IMR-90 (cell line): ENCODE results near the gene SNRPD2. TPM values are rescaled to one million over a fixed set of nuclear protein-coding genes. Genes with fewer than 3 reads are reported as not detected.
"Not testable (repeated sequence)": the region's sequence is repeated elsewhere in the genome, so short reads cannot be mapped to it uniquely, and the experiment has no call there.

Source experiments
- ATAC-seq: fragments of 200-7000 bp; cut with Tn5 transposase; 2 replicates; pipeline ENCODE4 v1.9.1; 2020; ENCODE audit warnings: low read depth, mild to moderate bottlenecking, moderate library complexity
- BruUV-seq: library from RNA; stranded (reverse); fragments of 400-500 nt; replicated peaks from 2 replicates; lab custom pipeline; 2021; lab: Mats Ljungman, UMichigan
- CTCF ChIA-PET: fragments of 300-600 bp; formaldehyde crosslinking; extraction: SDS; loops from one replicate; lab custom pipeline; 2021; ENCODE audit warnings: antibody characterized with exemption; lab: Yijun Ruan, JAX
- POLR2A ChIA-PET: fragments of 300-600 bp; sonication (Branson Sonifier 250); formaldehyde crosslinking; loops from one replicate; lab custom pipeline; 2022; ENCODE audit warnings: antibody characterized with exemption; ENCODE audit not compliant: unreplicated experiment; lab: Charles Lee
- DNase-seq: peaks from one replicate; pipeline ENCODE4 v3.0.0; 2013
- H2AFZ ChIP-seq: replicated peaks from 2 replicates; pipeline ENCODE3; 2013; ENCODE audit warnings: low read length, mild to moderate bottlenecking; ENCODE audit not compliant: poor library complexity
- H2AK5ac ChIP-seq: 2 replicates; pipeline ENCODE4 v1.6.1; 2013; ENCODE audit warnings: low read depth, low read length, inconsistent platforms
- H2AK9ac ChIP-seq: replicated peaks from 2 replicates; pipeline ENCODE3; 2013; ENCODE audit warnings: mild to moderate bottlenecking, low read depth, low read length, moderate library complexity; ENCODE audit not compliant: poor library complexity
- H2BK120ac ChIP-seq: 2 replicates; pipeline ENCODE4 v1.6.1; 2013; ENCODE audit warnings: low read depth, low read length, inconsistent platforms
- H2BK15ac ChIP-seq: 3 replicates; pipeline ENCODE4 v1.6.1; 2013; ENCODE audit warnings: low read depth, low read length, inconsistent platforms
- H2BK20ac ChIP-seq: 2 replicates; pipeline ENCODE4 v1.6.1; 2013; ENCODE audit warnings: low read depth, mild to moderate bottlenecking, inconsistent platforms, low read length, moderate library complexity
- H2BK5ac ChIP-seq: 2 replicates; pipeline ENCODE4 v1.6.1; 2013; ENCODE audit warnings: mild to moderate bottlenecking, low read depth, low read length, inconsistent platforms; ENCODE audit not compliant: poor library complexity, severe bottlenecking
- H3K14ac ChIP-seq: replicated peaks from 2 replicates; pipeline ENCODE4 v1.6.1; 2013; ENCODE audit warnings: low read depth, low read length, inconsistent platforms
- H3K18ac ChIP-seq: 2 replicates; pipeline ENCODE4 v1.6.1; 2013; ENCODE audit warnings: low read depth, low read length, control low read depth
- H3K23ac ChIP-seq: 2 replicates; pipeline ENCODE4 v1.6.1; 2013; ENCODE audit warnings: low read depth, low read length, inconsistent platforms
- H3K27ac ChIP-seq: 2 replicates; pipeline ENCODE4 v1.5.1; 2013; ENCODE audit warnings: mild to moderate bottlenecking, control low read depth, low read length; ENCODE audit not compliant: insufficient read depth
- H3K27me3 ChIP-seq: 2 replicates; pipeline ENCODE4 v1.6.1; 2013; ENCODE audit warnings: low read length; ENCODE audit not compliant: control insufficient read depth, insufficient read depth
- H3K36me3 ChIP-seq: 2 replicates; pipeline ENCODE4 v1.6.1; 2013; ENCODE audit warnings: low read length, mixed read lengths; ENCODE audit not compliant: control insufficient read depth, insufficient read depth
- H3K4ac ChIP-seq: 2 replicates; pipeline ENCODE4 v1.6.1; 2013; ENCODE audit warnings: low read depth, low read length, inconsistent platforms
- H3K4me1 ChIP-seq: 2 replicates; pipeline ENCODE4 v1.6.1; 2013; ENCODE audit warnings: low read length, mixed read lengths; ENCODE audit not compliant: control insufficient read depth, insufficient read depth
- H3K4me2 ChIP-seq: 2 replicates; pipeline ENCODE4 v1.6.1; 2013; ENCODE audit warnings: low read depth, mild to moderate bottlenecking, control low read depth, low read length, moderate library complexity
- H3K4me3 ChIP-seq: 2 replicates; pipeline ENCODE4 v1.5.1; 2013; ENCODE audit warnings: low read depth, mild to moderate bottlenecking, control low read depth, low read length, moderate library complexity; ENCODE audit not compliant: insufficient read depth
- H3K56ac ChIP-seq: 2 replicates; pipeline ENCODE4 v1.6.1; 2013; ENCODE audit warnings: low read length, inconsistent platforms; ENCODE audit not compliant: insufficient read depth; ENCODE audit errors: extremely low read depth
- H3K79me1 ChIP-seq, 2 experiments: 2 replicates each; pipeline ENCODE4 v1.6.1; 2013; ENCODE audit warnings: low read length in 2 of 2, inconsistent platforms in 1 of 2, low read depth in 1 of 2
- H3K9ac ChIP-seq: 2 replicates; pipeline ENCODE4 v1.6.1; 2013; ENCODE audit warnings: low read depth, low read length, control low read depth
- H3K9me1 ChIP-seq: 2 replicates; pipeline ENCODE4 v1.6.1; 2013; ENCODE audit warnings: low read length, inconsistent platforms; ENCODE audit not compliant: insufficient read depth
- H3K9me3 ChIP-seq: 2 replicates; pipeline ENCODE4 v1.6.1; 2013; ENCODE audit warnings: low read length; ENCODE audit not compliant: control insufficient read depth, insufficient read depth
- H4K20me1 ChIP-seq: 2 replicates; pipeline ENCODE4 v1.6.1; 2013; ENCODE audit warnings: low read length, inconsistent platforms; ENCODE audit not compliant: insufficient read depth
- H4K5ac ChIP-seq: 2 replicates; pipeline ENCODE4 v1.6.1; 2013; ENCODE audit warnings: mild to moderate bottlenecking, low read depth, low read length, control low read depth
- H4K8ac ChIP-seq, 2 experiments: 2 replicates each; pipeline ENCODE4 v1.6.1; 2013; ENCODE audit warnings: low read depth in 2 of 2, low read length in 2 of 2, control low read depth in 1 of 2, inconsistent platforms in 1 of 2
- H4K91ac ChIP-seq: 2 replicates; pipeline ENCODE4 v1.6.1; 2013; ENCODE audit warnings: low read depth, low read length, inconsistent platforms; ENCODE audit not compliant: insufficient read depth
- CEBPB ChIP-seq: IDR thresholded peaks from 2 replicates; pipeline ENCODE4 v1.6.1; 2012; ENCODE audit warnings: low read depth, low read length, improper control_type of control experiment
- WGBS, 2 experiments: methylation state at CpG; one replicate each; pipeline versions ENCODE4 v1.1.5 to v1.1.7; 2013; ENCODE audit warnings: missing lambda C conversion rate in 2 of 2; ENCODE audit not compliant: insufficient read length in 1 of 2; ENCODE audit errors: extremely low coverage in 2 of 2; 5-methylcytosine and 5-hydroxymethylcytosine counted together
- dilution Hi-C: fragments of 300-500 bp; cut with HindIII; formaldehyde crosslinking; loops from one replicate; pipeline ENCODE4 v1.14.3; 2018; ENCODE audit warnings: low sequenced_read_pairs; ENCODE audit not compliant: unreplicated experiment
- in situ Hi-C: fragments of 300-500 bp; cut with MboI; formaldehyde crosslinking; loops from 3 replicates; pipeline ENCODE4 v1.14.3; 2019; ENCODE audit warnings: low sequenced_read_pairs, inconsistent platforms, mixed read lengths
- intact Hi-C: fragments of 100-400 bp; cut with micrococcal nuclease; formaldehyde crosslinking; loops from 2 replicates; pipeline ENCODE4 v1.10.0; 2022
- polyA plus RNA-seq, 3 experiments: library from polyadenylated mRNA; depleted of rRNA; stranded (reverse); fragments of >200 nt; gene quantifications; 2 replicates each; pipeline ENCODE4 v1.2.3, GENCODE V29; 2012; ENCODE audit warnings: low replicate concordance in 1 of 3
- total RNA-seq: library from RNA; depleted of rRNA; stranded (reverse); fragments of >200 nt; gene quantifications from 2 replicates; pipeline ENCODE4 v1.2.3, GENCODE V29; 2012

Gene SNRPD2
- total and polyA plus RNA-seq, 2 of the 4 experiments (the other 2 are of a cell fraction): 587 to 877 TPM

DNA sequence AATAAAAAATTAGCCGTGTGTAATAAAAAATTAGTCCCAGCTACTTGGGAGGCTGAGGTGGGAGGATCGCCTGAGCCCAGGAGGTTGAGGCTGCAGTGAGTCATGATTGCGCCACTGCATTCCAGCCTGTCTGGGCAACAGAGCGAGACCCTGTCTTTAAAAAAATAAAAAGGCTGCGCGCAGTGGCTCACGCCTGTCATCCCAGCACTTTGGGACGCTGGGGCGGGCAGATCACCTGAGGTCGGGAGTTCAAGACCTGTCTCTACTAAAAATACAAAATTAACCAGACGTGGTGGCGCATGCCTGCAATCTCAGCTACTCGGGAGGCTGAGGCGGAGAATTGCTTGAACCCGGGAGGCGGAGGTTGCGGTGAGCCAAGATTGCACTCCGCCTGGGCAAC is 36.9 kb upstream of the SNRPD2 start:
- in situ Hi-C loops: not testable (repeated sequence)

DNA sequence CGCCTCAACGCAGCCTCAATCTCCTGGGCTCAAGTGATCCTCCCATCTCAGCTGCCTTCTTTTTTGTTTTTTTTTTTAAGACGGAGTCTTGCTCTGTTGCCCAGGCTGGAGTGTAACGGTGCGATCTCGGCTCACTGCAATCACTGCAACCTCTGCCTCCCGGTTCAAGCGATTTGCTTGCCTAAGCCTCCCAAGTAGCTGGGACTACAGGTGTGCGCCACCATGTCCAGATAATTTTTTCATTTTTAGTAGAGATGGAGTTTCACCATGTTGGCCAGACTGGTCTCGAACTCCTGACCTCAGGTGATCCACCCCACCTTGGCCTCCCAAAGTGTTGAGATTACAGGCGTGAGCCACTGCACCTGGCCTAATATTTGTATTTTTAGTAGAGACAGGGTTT is 28.3 kb upstream of the SNRPD2 start:
- H3K14ac ChIP-seq, H3K4me3 ChIP-seq, POLR2A ChIA-PET, DNase-seq, H3K18ac ChIP-seq, H3K9me3 ChIP-seq, H3K56ac ChIP-seq, H3K9me1 ChIP-seq, H4K5ac ChIP-seq, intact Hi-C loops, H2BK120ac ChIP-seq, H3K4me2 ChIP-seq, ATAC-seq, dilution Hi-C loops, CTCF ChIA-PET, in situ Hi-C loops, H3K23ac ChIP-seq, H3K27ac ChIP-seq, H3K4ac ChIP-seq, H3K27me3 ChIP-seq, H2BK20ac ChIP-seq, H4K8ac ChIP-seq, H2AK5ac ChIP-seq, H2AFZ ChIP-seq, H2AK9ac ChIP-seq, H2BK15ac ChIP-seq, H2BK5ac ChIP-seq, BruUV-seq, H3K9ac ChIP-seq, H4K20me1 ChIP-seq, H4K91ac ChIP-seq: not testable (repeated sequence)
- peaks cover 15% of the 10 kb centered on the region for H3K4me1 ChIP-seq
- peaks cover 30 to 80% of the 10 kb centered on the region in 2 experiments for H3K79me1 ChIP-seq
- WGBS, 2 experiments: 97% methylated on average over 5 of the region's 11 CpGs; no CpG with 5 or more reads in 1 of the 2 experiments
- peaks cover 10% of the 10 kb centered on the region; the same call in 1 of the 2 replicates for H3K36me3 ChIP-seq

More for the DNA sequence above, 36.9 kb upstream of the SNRPD2 start:
- POLR2A ChIA-PET, H2AK5ac ChIP-seq, H3K4me1 ChIP-seq, H3K9me1 ChIP-seq, H4K5ac ChIP-seq, DNase-seq, H2BK120ac ChIP-seq, H3K4ac ChIP-seq, H4K20me1 ChIP-seq, H2BK5ac ChIP-seq, H3K27ac ChIP-seq, intact Hi-C loops, H3K23ac ChIP-seq, H4K8ac ChIP-seq, H2AK9ac ChIP-seq, H4K91ac ChIP-seq, H2BK20ac ChIP-seq, BruUV-seq, H3K18ac ChIP-seq, H3K4me2 ChIP-seq, H3K9ac ChIP-seq, H3K36me3 ChIP-seq, CTCF ChIA-PET, dilution Hi-C loops, H3K4me3 ChIP-seq, H2AFZ ChIP-seq, ATAC-seq, H3K56ac ChIP-seq, H2BK15ac ChIP-seq, H3K9me3 ChIP-seq, H3K14ac ChIP-seq, H3K27me3 ChIP-seq: not testable (repeated sequence)
- H3K79me1 ChIP-seq: peaks cover 38 to 63% of the 10 kb centered on the region in 2 experiments
- 0 out of 2 replicates have a peak, but pooled peaks have one; percentile 31 for TF ChIP-seq CEBPB
- WGBS, 2 experiments: 86% methylated on average over 6 of the region's 18 CpGs; no CpG with 5 or more reads in 1 of the 2 experiments
